GM19239 (cell line): ENCODE data around the gene C1orf116.
"Not testable (repeated sequence)": the region's sequence is repeated elsewhere in the genome, so short reads cannot be mapped to it uniquely, and the experiment has no call there.

ENCODE experiments used
- DNase-seq: peaks from one replicate; pipeline ENCODE4 v3.0.0; 2011; ENCODE audit warnings: low spot score; ENCODE audit not compliant: insufficient read length
- FAIRE-seq: peaks from 2 replicates; lab custom pipeline; 2011; peaks lifted over from hg19 to GRCh38; lab: Jason Lieb, UNC

C1orf116 gene

GRCh38 chr1:207060596-207060995 is 28.0 kb upstream of the C1orf116 start:
- no peak for DNase-seq
- no peak for FAIRE-seq

- DNase-seq (no peak), FAIRE-seq (no peak)
Measured at GRCh38 chr1:207059881-207060280, 27.3 kb upstream of the C1orf116 start.

GRCh38 chr1:207058878-207059867 is 26.6 kb upstream of the C1orf116 start:
- DNase-seq, result no peak
- no peak for FAIRE-seq

GRCh38 chr1:207058252-207058651 is 25.7 kb upstream of the C1orf116 start:
- DNase-seq (no peak), FAIRE-seq (no peak)

GRCh38 chr1:207056673-207057072 is 24.1 kb upstream of the C1orf116 start:
- no peak for DNase-seq
- no peak for FAIRE-seq

- no peak for DNase-seq
- FAIRE-seq, result no peak
Measured at GRCh38 chr1:207055386-207056001, 22.9 kb upstream of the C1orf116 start.

- DNase-seq (no peak), FAIRE-seq (no peak)
Measured at GRCh38 chr1:207054491-207054890, 21.9 kb upstream of the C1orf116 start.

- FAIRE-seq (peak; percentile 21), DNase-seq (peak; percentile 79)
Measured at GRCh38 chr1:207052911-207053769, 20.6 kb upstream of the C1orf116 start, which contains the start of gene PFKFB2. Gene PFKFB2 (plus strand): TSS chr1:207053275. CDS start chr1:207054718, 1,443 bp downstream.

GRCh38 chr1:207051191-207051943 is 18.8 kb upstream of the C1orf116 start, which contains the start of gene YOD1:
Gene YOD1 (minus strand): TSS chr1:207051208. CDS start chr1:207051030, 178 bp downstream.
- FAIRE-seq (peak; percentile 39), DNase-seq (no peak)

GRCh38 chr1:207050480-207051190 is 18.1 kb upstream of the C1orf116 start:
- peak; percentile 85 for FAIRE-seq

GRCh38 chr1:207049974-207050391 is 17.4 kb upstream of the C1orf116 start:
- peak; percentile 51 for FAIRE-seq

More at GRCh38 chr1:207050480-207051190, 18.1 kb upstream of the C1orf116 start:
- DNase-seq, result peak; percentile 73

GRCh38 chr1:207049514-207049913 is 17.0 kb upstream of the C1orf116 start:
- DNase-seq (no peak), FAIRE-seq (no peak)

More at GRCh38 chr1:207049974-207050391, 17.4 kb upstream of the C1orf116 start:
- DNase-seq, result peak; percentile 27

GRCh38 chr1:207049054-207049453 is 16.5 kb upstream of the C1orf116 start:
- FAIRE-seq, result no peak
- DNase-seq, result no peak

GRCh38 chr1:207048041-207048440 is 15.5 kb upstream of the C1orf116 start:
- no peak for FAIRE-seq
- DNase-seq, result no peak

GRCh38 chr1:207047505-207047904 is 14.9 kb upstream of the C1orf116 start:
- FAIRE-seq, result no peak

GRCh38 chr1:207045453-207045852 is 12.9 kb upstream of the C1orf116 start:
- no peak for DNase-seq
- no peak for FAIRE-seq

More at GRCh38 chr1:207047505-207047904, 14.9 kb upstream of the C1orf116 start:
- no peak for DNase-seq

GRCh38 chr1:207041397-207041796 is 8.8 kb upstream of the C1orf116 start:
- not testable (repeated sequence) for FAIRE-seq, DNase-seq

- FAIRE-seq, result no peak
- DNase-seq, result no peak
Measured at GRCh38 chr1:207040181-207040533, 7.6 kb upstream of the C1orf116 start.
